GM20000 (cell line): ENCODE measurements around the gene RADIL.

Experiments
- DNase-seq: peaks from one replicate; pipeline ENCODE4 v3.0.0; 2012; ENCODE audit warnings: low spot score
- CTCF ChIP-seq: IDR thresholded peaks from 2 replicates; pipeline ENCODE4 v1.5.1; 2012; ENCODE audit warnings: mild to moderate bottlenecking, control low read depth; ENCODE audit errors: extremely low read depth, missing control alignments

RADIL gene

DNA sequence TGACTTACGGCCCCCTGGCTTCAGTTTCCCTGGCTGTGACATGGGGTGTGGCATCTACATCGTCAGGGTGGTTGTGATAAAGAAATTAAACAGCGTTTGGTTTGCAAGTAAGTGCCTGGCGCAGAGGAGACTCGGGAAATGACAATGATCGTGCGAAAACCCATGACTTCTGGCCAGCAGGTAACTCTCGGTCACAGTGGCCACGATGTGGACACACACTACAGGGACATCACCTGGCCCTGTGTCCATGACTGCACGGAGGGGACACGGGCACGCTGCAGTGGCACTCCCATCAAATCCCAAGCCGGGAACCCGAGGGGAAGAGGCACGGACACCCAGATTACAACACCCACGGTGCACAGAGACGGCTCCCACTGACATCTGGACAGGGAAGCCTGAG is 50.3 kb downstream of the RADIL start:
- no peak for DNase-seq
- TF ChIP-seq CTCF = no peak

GRCh38 chr7:4832711-4833110 is 50.8 kb downstream of the RADIL start:
- no peak for DNase-seq
- no peak for TF ChIP-seq CTCF

GRCh38 chr7:4831723-4832495 is 51.6 kb downstream of the RADIL start:
- no peak for TF ChIP-seq CTCF
- no peak for DNase-seq

DNA sequence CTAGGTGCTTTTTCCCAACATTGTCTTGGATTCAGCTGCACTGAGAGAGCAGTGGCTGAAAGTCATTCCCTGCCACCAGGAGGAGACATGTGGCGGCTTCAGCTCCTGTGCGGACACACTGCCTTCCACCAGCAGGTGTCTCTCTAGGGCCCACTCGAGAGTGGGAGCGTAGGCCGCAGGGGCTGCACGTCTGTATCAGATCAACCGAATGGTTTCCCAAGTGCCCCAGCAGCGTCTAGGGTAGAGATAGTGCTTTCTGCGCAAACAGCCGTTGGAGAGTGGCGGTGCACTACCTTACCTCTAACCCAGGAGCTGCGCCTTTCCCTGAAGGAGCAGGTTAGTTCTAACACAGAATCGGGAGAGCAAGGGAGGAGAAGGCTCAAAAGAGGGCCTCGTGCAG is 53.3 kb downstream of the RADIL start:
- DNase-seq = peak; percentile 78
- peak; percentile 56 for TF ChIP-seq CTCF

DNA sequence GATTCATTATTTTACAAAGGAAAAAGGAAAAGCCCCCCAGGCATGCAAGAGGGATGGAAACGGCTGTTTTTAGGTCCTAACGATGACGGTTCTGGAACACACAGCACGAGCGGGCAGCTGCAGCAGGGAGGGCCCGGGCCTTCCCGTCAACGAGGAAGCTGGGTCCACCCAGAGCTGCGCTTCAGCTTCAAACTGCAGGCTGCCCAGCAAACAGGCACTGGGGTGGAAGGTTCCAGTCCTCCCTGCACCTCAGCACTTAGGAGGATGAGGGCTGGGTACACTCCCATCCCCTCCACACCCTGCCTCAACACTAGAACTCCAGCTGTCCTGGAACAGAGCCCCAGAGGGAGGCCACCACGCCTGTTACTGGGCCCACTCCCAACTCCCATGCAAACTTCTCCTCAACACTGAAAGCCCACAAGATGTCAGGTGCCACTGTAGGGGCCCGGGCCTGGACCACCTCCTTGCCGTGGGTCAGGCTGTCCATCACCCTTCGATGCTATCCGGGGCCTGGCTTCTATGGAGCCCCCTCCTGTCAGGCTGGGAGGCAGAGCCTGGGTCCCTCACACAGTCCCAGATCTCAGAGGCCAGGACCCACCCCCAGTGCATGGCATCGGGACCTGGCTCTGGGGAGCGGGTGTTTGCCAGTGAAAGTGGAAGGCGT is 54.7 kb downstream of the RADIL start:
- DNase-seq = no peak
- TF ChIP-seq CTCF = no peak

- TF ChIP-seq CTCF = no peak
- DNase-seq = no peak
Measured at GRCh38 chr7:4825081-4825480, 58.4 kb downstream of the RADIL start.

GRCh38 chr7:4824120-4824775 is 59.3 kb downstream of the RADIL start:
- no peak for DNase-seq
- no peak for TF ChIP-seq CTCF
